Measurements from ENCODE around the gene CORO2B. TPM values are rescaled to one million over a fixed set of nuclear protein-coding genes. Genes with fewer than 3 reads are reported as not detected.
A peak's percentile ranks its signal among the peaks of the same experiment; 100 is the strongest.

Gene CORO2B
- total RNA-seq, 2 donors from 2014 or later: 4.3 to 8.5 TPM

GRCh38 chr15:68635141-68635540 is 56.3 kb downstream of the CORO2B start:
- no peak for DNase-seq (ENCODE audit: low spot score)
- Histone ChIP-seq H3K36me3 (no peaks in the 10 kb centered on the region), H3K27me3 (replicated peaks; ENCODE audit: insufficient read depth) (no peaks in the 10 kb centered on the region), H3K27ac (peak overlapping the region in 1 of 2 donors; percentile 2), H3K4me1 (ENCODE audit: control insufficient read depth in 1 of 2, low read depth in 2 of 2) (peaks cover 16 to 47% of the 10 kb centered on the region in 2 donors), H3K4me3 (no peak overlapping the region), H3K9me3 (no peaks in the 10 kb centered on the region)
- ATAC-seq (ENCODE audit: insufficient number of reproducible peaks, low FRiP score, low read depth): no peak
- TF ChIP-seq, protein P1, sequence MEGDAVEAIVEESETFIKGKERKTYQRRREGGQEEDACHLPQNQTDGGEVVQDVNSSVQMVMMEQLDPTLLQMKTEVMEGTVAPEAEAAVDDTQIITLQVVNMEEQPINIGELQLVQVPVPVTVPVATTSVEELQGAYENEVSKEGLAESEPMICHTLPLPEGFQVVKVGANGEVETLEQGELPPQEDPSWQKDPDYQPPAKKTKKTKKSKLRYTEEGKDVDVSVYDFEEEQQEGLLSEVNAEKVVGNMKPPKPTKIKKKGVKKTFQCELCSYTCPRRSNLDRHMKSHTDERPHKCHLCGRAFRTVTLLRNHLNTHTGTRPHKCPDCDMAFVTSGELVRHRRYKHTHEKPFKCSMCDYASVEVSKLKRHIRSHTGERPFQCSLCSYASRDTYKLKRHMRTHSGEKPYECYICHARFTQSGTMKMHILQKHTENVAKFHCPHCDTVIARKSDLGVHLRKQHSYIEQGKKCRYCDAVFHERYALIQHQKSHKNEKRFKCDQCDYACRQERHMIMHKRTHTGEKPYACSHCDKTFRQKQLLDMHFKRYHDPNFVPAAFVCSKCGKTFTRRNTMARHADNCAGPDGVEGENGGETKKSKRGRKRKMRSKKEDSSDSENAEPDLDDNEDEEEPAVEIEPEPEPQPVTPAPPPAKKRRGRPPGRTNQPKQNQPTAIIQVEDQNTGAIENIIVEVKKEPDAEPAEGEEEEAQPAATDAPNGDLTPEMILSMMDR (IDR thresholded peaks at IDR 0.05): no peak

DNA sequence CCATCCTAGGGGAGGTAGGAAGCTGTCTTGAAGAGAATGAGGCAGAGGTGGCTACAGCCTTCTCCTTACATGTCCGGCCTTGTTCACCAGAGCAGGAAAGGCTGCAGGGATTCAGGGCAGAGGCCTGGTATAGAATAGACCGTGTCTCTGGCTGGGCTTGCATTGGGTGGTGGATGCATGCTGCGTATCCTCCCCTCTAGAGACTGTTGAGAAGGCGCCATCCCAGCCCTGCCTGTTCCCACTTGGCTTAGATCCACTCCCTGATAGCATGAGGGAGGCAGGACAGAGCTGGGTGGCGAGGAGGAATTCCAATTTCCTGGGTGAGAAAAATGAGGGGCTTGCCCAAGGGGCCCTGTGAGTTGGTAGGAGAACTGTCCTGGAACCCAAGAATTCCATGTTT is 57.5 kb downstream of the CORO2B start:
- peaks cover 16 to 52% of the 10 kb centered on the region in 2 donors for H3K4me1 ChIP-seq (ENCODE audit: control insufficient read depth in 1 of 2, low read depth in 2 of 2)
- no peak for DNase-seq (ENCODE audit: low spot score)
- no peak overlapping the region for H3K27ac ChIP-seq
- TF ChIP-seq, protein P1 (IDR thresholded peaks at IDR 0.05): no peak
- no peak for ATAC-seq (ENCODE audit: insufficient number of reproducible peaks, low FRiP score, low read depth)
- no peaks in the 10 kb centered on the region for H3K36me3 ChIP-seq
- no peaks in the 10 kb centered on the region for H3K27me3 ChIP-seq (replicated peaks; ENCODE audit: insufficient read depth)
- H3K9me3 ChIP-seq: no peaks in the 10 kb centered on the region
- H3K4me3 ChIP-seq: no peak overlapping the region

GRCh38 chr15:68637767-68638404 is 59.1 kb downstream of the CORO2B start:
- Histone ChIP-seq H3K27me3 (replicated peaks; ENCODE audit: insufficient read depth) (no peaks in the 10 kb centered on the region), H3K36me3 (no peaks in the 10 kb centered on the region), H3K27ac (peak overlapping the region; percentile 41 to 52), H3K4me1 (ENCODE audit: control insufficient read depth in 1 of 2, low read depth in 2 of 2) (peaks cover 16 to 52% of the 10 kb centered on the region in 2 donors), H3K4me3 (no peak overlapping the region), H3K9me3 (no peaks in the 10 kb centered on the region)
- TF ChIP-seq, protein P1 (IDR thresholded peaks at IDR 0.05): no peak
- ATAC-seq (ENCODE audit: insufficient number of reproducible peaks, low FRiP score, low read depth) (no peak), DNase-seq (ENCODE audit: low spot score) (no peak)

GRCh38 chr15:68638953-68639515 is 60.2 kb downstream of the CORO2B start:
- peak overlapping the region; percentile 12 to 22 for H3K27ac ChIP-seq
- ATAC-seq (ENCODE audit: insufficient number of reproducible peaks, low FRiP score, low read depth) (no peak), DNase-seq (ENCODE audit: low spot score) (no peak)
- TF ChIP-seq, protein P1 (IDR thresholded peaks at IDR 0.05): no peak
- no peaks in the 10 kb centered on the region for H3K36me3 ChIP-seq
- H3K4me3 ChIP-seq: no peak overlapping the region
- H3K9me3 ChIP-seq: no peaks in the 10 kb centered on the region
- H3K27me3 ChIP-seq (replicated peaks; ENCODE audit: insufficient read depth): no peaks in the 10 kb centered on the region
- H3K4me1 ChIP-seq (ENCODE audit: control insufficient read depth in 1 of 2, low read depth in 2 of 2): peaks cover 16 to 52% of the 10 kb centered on the region in 2 donors

DNA sequence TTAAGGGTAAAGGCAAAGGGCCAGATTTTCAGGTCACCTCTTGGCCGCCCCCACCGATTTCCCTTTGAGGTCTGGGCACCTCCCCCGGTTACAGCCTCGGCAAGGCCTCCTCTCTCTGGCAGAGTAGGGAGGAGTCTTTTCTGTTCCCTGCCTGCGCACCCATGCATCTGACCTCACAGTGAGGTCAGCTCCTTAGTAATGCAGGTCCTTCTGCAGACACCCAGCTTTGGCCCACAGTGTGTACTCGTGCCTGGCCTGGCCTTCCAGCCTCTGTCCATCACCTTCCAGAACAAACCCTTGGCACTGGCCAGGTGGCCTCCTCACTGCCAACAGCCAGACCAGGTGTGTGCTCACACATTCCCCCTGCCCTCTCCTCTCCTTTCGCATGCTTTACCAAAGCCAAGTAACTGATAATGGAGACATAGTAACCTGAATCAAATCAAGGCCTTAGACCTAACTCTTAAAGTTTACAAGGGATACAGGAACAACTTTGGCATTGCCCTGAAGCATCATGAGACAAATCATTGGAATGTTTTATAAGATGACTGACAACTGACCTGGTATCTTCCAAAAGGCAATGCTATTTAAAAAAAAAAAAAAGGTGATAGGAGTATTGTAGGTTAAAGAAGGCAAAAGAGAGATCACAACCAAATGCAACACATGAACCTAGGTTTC is 61.3 kb downstream of the CORO2B start:
- Histone ChIP-seq H3K9me3 (no peaks in the 10 kb centered on the region), H3K27ac (no peak overlapping the region), H3K36me3 (no peaks in the 10 kb centered on the region), H3K27me3 (replicated peaks; ENCODE audit: insufficient read depth) (no peaks in the 10 kb centered on the region), H3K4me1 (ENCODE audit: control insufficient read depth in 1 of 2, low read depth in 2 of 2) (peaks cover 13 to 45% of the 10 kb centered on the region in 2 donors), H3K4me3 (no peak overlapping the region)
- DNase-seq (ENCODE audit: low spot score) (no peak), ATAC-seq (ENCODE audit: insufficient number of reproducible peaks, low FRiP score, low read depth) (no peak)
- TF ChIP-seq, protein P1 (IDR thresholded peaks at IDR 0.05): no peak
